Posterior vena cava (tissue), 2 donors: ENCODE data around the gene RAB10. TPM values are rescaled to one million over a fixed set of nuclear protein-coding genes. Genes with fewer than 3 reads are reported as not detected.
"Not testable (repeated sequence)": the region's sequence is repeated elsewhere in the genome, so short reads cannot be mapped to it uniquely, and the experiment has no call there.

ENCODE experiments used
- DNase-seq: peaks from one replicate; pipeline ENCODE4 v3.0.0-alpha.2; 2020; ENCODE audit warnings: low spot score
- intact Hi-C, 2 donors: fragments of 100-400 bp; cut with DNase I; formaldehyde crosslinking; loops; one replicate each; pipeline versions ENCODE4 v1.14.1 to v1.14.2; 2022 to 2023
- total RNA-seq, 2 donors: library from RNA; stranded (reverse); fragmentation: NEBNext Ultra II Directional; extraction: Animal tissue kit (Norgen Biotek cat#: 25700); gene quantifications; one replicate each; pipeline ENCODE4 v1.2.1, GENCODE V29; 2021
- donor health status: DM: yes; HTN: yes; CAD: no.
- donor health status: DM: yes; HTN: yes; CAD: no.

Gene RAB10
- total RNA-seq, 2 donors from 2014 or later, result 86.1 to 94.6 TPM

GRCh38 chr2:26011990-26012856 lies 21.7 kb upstream of the RAB10 start:
- no peak for DNase-seq
- intact Hi-C loops, result no loop called here

GRCh38 chr2:26013668-26014067 lies 20.2 kb upstream of the RAB10 start:
- no peak for DNase-seq
- intact Hi-C loops, result no loop called here

DNA sequence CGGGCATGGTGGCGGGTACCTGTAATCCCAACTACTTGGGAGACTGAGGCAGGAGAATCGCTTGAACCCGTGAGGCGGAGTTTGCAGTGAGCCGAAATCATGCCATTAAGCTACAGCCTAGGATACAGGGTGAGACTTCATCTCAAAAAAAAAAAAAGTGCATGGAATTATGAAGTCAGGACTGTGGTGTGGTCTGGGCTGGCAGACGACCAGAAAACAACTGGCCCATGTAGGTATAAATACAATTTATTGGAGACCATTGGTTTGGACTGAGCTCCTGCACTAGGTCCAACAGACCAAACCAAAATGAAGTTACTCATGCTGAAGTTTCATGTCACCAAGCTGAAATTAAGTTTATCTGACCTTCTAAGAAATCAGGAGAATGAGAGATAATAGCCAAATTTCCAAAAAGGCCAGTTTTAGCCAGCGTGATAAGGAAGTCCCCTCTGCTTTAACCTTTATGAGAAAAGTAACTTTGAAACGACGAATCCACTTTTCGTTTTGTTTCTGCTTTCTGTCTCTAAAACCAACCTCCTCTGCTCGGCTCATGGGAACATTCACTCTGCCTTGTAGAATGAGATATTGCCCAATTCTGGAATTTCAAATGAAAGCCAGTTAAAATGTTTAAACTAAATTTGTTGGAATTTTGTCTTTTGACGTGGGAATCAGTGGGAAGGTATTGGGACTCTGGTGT lies 17.7 kb upstream of the RAB10 start:
- DNase-seq, result peak; percentile 62
- intact Hi-C loops, result no loop called here

- DNase-seq, result peak; percentile 47
- intact Hi-C loops, result not testable (repeated sequence)
Observed at GRCh38 chr2:26016706-26017045, 17.2 kb upstream of the RAB10 start.

GRCh38 chr2:26017464-26018183 lies 16.3 kb upstream of the RAB10 start:
- intact Hi-C loops, result no loop called here
- peak; percentile 35 for DNase-seq

DNA sequence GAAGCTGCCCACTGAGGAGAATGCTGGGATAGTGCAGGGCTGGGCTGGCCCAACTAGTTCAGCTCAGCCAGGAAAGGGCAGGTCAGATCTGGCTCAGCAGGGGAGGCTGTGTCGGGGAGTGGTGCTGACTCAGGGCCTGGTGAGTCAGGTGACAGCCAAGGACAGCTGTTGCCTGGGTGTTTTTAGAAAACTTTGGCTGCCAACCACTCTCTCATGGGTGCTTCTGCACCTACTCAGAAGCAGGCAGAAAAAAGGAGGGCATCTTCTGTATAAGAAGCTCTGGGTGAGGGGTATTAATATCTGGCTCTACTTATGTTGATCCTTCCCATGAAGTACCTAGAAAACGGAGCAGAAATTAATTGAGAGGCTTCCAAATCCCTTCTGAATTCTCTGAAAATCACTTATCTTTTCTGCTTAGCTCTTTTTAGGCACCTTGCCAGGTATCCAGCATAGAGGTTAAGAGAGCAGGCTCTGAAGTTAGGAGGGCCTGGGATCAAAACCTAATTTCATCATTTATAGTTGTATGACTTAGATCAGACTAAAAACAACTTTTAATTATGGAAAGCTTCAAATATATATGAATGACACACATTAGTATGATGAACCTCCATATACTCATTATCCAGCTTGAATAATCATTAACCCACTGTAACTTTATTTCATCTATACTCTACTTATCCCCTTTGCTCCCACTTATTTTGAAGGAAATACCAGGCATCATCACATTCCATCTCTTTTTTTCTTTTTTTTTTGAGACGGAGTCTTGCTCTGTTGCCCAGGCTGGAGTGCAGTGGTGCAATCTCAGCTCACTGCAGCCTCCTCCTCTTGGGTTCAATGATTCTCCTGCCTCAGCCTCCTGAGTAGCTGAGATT lies 15.5 kb upstream of the RAB10 start:
- intact Hi-C loops, result no loop called here
- peak; percentile 90 for DNase-seq

DNA sequence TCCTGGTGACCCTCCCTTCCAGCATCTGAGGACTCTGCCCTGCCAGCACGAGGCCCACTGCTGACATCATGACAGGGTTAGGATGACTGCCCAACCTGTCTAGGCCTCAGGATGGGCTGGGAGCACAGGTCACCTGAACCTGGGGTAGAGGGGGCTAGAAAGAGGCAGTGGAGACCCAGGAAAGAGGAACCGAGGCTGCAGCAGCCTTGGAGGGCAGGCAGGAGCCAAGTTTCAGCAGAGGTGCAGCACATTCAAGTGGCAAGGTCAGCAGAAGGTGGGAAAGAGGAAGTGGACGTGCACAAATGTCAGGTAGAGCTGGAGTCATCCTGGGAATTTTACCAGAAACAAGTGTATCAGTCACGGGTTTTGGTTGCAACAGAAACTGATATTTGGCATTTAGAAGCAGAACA lies 13.6 kb upstream of the RAB10 start:
- DNase-seq, result no peak
- intact Hi-C loops, result no loop called here

GRCh38 chr2:26024260-26024659 lies 9.6 kb upstream of the RAB10 start:
- intact Hi-C loops, result no loop called here
- DNase-seq, result no peak

DNA sequence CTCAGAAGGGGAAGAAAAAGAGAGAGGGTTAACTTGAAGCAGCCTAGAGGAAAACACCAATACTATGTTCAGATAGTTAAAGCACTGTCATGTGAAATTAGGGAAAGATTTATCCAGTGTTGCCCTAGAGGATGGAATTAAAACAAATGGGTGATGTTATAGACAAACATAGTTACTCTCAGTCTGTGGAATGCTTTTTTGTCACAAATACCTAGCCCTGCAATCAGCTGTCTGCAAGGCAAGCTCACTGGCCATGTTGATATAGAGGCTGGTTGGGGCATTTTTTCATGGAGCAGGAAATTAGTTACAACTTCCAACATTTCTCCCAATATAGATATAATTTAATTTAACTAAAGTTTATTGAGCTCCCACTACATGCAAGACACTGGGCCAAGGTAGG lies 8.4 kb upstream of the RAB10 start:
- no peak for DNase-seq
- intact Hi-C loops, result no loop called here

DNA sequence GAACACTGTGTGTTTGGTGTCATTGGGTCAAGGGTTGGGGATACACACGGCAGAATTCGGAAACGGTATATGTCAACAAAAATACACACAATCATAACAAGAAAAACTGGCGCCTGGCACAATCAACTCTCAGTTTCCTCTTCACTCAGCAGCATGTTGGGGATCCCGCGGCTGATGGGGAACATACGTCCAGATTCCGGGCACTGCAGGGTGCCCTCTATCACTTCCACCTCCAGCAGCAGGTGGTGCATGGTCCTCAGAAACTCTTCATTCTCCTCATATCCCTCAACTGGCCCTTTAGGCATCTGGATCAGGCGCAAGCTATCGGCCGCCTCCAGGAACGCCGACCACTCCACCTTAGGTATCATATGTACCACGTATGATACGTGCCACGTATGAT lies 5.8 kb upstream of the RAB10 start:
- intact Hi-C loops, DNase-seq: not testable (repeated sequence)

DNA sequence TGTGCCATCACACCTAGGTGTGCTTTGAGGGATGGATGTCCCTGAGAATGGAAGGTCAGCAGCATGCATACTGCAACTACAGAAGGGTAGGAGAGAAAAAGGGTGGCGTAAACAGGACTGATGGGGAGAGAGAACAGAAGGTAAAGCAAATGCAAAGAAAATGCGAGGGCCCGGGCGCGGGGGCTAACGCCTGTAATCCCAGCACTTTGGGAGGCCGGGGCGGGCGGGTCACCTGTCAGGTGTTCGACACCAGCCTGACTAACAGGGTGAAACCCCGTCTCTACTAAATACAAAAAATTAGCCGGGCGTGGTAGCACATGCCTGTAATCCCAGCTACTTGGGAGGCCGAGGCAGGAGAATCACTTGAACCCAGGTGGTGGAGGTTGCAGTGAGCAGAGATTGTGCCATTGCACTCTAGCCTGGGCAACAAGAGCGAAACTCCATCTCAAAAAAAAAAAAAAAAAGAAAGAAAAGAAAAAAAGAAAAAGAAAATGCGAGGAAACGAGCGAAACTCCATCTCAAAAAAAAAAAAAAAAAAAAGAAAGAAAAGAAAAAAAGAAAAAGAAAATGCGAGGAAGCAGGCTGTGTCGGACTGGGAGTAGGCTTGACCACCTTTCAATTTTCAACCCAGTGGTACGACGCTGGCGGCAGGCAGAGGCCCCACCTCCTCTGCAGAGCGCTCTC lies 1.2 kb upstream of the RAB10 start:
- intact Hi-C loops, DNase-seq: not testable (repeated sequence)

- DNase-seq, result no peak
- intact Hi-C loops, result no loop called here
Observed at GRCh38 chr2:26033270-26033817, 540 bp upstream of the RAB10 start.

DNA sequence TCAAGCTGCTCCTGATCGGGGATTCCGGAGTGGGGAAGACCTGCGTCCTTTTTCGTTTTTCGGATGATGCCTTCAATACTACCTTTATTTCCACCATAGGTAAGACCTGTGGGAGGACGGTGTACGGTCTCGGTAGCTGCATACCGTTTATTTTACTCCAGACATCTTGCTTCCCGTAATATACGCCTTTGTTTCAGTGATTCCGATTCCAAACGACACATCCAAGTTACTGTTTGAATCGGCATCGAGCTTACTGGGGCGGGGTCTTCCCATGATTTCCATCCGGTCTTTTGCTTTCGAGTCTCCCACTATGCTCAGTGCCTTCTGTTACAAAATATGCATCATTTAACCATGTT lies 731 bp downstream of the RAB10 start:
- intact Hi-C loops, result no loop called here
- DNase-seq, result no peak

DNA sequence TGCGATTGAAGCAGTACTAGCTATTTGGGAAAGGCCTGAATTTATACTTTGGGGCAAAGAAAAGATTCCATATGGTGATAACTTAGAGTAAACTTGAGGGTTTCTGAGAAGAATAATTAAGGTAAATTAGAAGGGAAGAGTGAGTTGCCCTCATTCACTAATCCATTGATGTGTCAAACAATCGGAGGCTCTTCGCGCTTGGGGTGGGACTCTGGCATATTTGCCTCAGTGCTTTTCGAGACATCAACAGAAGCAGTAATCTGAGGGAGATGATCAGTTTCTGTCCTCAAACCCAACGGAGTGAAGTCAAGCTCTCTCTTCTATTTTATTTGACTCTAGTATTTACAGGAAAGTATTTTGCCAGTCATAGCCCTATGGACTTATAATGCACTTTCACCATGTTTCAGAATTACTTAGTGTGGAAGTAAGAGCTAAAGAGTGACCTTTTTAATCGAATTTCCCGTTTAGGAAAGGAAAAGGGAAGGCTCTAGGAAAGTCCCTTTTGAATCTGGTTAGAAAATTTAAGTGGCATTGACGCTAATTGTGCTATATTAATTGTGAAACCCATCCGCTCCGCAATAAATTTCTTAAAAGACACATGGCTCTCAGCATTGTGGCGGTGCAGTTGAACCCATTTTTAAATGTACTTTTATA lies 1.3 kb downstream of the RAB10 start:
- intact Hi-C loops, result no loop called here

DNA sequence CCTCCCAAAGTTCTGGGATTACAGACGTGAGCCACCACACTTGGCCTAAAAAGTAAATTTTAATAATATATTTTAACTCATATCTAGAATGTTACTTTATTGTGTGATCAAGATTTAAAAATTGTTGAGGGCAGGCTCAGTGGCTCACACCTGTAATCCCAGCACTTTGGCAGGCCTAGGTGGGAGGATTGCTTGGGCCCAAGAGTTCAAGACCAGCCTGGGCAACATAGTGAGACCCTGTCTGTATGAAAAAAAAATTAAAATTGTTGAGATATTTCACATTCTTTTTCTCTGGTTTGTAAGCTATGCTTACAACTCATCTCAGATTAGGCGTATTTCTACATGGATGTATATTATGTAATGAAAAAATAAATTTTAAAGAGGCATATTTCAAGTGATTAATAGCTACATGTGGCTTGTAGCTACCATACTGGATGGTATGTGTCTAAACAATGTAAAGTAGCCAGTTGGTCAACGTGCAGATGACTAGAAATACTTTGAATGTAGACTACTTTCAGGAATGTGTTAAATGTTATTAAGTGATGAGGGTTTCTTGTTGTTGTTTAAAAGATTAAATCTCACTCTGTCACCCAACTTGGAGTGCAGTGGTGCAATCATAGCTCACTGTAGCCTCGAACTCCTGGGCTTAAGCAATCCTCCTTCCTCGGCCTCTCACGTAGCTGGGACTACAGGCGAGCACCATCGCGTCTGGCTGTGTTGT lies 5.9 kb downstream of the RAB10 start:
- intact Hi-C loops, result no loop called here
- DNase-seq, result no peak

More for the DNA sequence above, 1.3 kb downstream of the RAB10 start:
- no peak for DNase-seq

DNA sequence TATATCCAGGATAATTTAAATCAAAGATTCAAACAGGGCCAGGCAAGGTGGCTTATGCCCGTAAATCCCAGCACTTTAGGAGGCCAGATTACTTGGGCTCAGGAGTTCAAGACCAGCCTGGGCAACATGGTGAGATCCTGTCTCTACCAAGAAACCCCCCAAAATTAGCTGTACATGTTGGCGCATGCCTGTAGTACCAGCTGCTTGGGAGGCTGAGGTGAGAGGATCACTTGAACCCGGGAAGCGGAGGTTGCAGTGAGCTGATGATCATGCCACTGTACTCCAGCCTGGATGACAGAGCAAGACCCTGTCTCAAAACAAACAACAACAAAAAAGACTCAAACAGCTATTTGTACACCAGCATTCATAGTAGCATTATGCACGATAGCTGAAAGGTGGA lies 9.2 kb downstream of the RAB10 start:
- intact Hi-C loops, result no loop called here
- no peak for DNase-seq

GRCh38 chr2:26043862-26044696 lies 10.2 kb downstream of the RAB10 start:
- intact Hi-C loops, result no loop called here
- DNase-seq, result no peak
